IPS DF 6.9 (cell line): ENCODE measurements around the gene TTC7B.

Source experiments
- DNase-seq: peaks from one replicate; pipeline ENCODE4 v3.0.0-alpha.2; 2013; ENCODE audit warnings: low read depth, low spot score
- H3K27ac ChIP-seq: one replicate; pipeline ENCODE4 v1.5.1; 2013; ENCODE audit warnings: low read length, control low read depth
- H3K27me3 ChIP-seq: 2 replicates; pipeline ENCODE4 v1.6.1; 2013; ENCODE audit warnings: mild to moderate bottlenecking, low read length; ENCODE audit not compliant: control insufficient read depth, insufficient read depth
- H3K36me3 ChIP-seq: 2 replicates; pipeline ENCODE4 v1.6.1; 2013; ENCODE audit warnings: low read length; ENCODE audit not compliant: control insufficient read depth, insufficient read depth
- H3K4me1 ChIP-seq: 2 replicates; pipeline ENCODE4 v1.6.1; 2013; ENCODE audit warnings: low read length; ENCODE audit not compliant: control insufficient read depth, insufficient read depth
- H3K4me3 ChIP-seq: 2 replicates; pipeline ENCODE4 v1.5.1; 2013; ENCODE audit warnings: mild to moderate bottlenecking, low read length
- H3K9me3 ChIP-seq: 2 replicates; pipeline ENCODE4 v1.6.1; 2013; ENCODE audit warnings: low read length, inconsistent platforms; ENCODE audit not compliant: control insufficient read depth, insufficient read depth
- WGBS: extraction: QIAGEN DNeasy Blood & Tissue Kit; methylation state at CpG from one replicate; pipeline ENCODE4 v1.1.7; 2013; ENCODE audit warnings: mixed read lengths, missing lambda C conversion rate; ENCODE audit not compliant: insufficient read length, insufficient coverage; 5-methylcytosine and 5-hydroxymethylcytosine counted together

The TTC7B gene

GRCh38 chr14:90778571-90779255, 37.5 kb downstream of the TTC7B start:
- Histone ChIP-seq H3K9me3 (no peaks in the 10 kb centered on the region), H3K36me3 (no peaks in the 10 kb centered on the region), H3K4me3 (no peak overlapping the region), H3K4me1 (no peaks in the 10 kb centered on the region), H3K27ac (no peak overlapping the region), H3K27me3 (no peaks in the 10 kb centered on the region)
- no CpG with 5 or more reads among the region's 13 CpGs for WGBS
- DNase-seq: no peak

DNA sequence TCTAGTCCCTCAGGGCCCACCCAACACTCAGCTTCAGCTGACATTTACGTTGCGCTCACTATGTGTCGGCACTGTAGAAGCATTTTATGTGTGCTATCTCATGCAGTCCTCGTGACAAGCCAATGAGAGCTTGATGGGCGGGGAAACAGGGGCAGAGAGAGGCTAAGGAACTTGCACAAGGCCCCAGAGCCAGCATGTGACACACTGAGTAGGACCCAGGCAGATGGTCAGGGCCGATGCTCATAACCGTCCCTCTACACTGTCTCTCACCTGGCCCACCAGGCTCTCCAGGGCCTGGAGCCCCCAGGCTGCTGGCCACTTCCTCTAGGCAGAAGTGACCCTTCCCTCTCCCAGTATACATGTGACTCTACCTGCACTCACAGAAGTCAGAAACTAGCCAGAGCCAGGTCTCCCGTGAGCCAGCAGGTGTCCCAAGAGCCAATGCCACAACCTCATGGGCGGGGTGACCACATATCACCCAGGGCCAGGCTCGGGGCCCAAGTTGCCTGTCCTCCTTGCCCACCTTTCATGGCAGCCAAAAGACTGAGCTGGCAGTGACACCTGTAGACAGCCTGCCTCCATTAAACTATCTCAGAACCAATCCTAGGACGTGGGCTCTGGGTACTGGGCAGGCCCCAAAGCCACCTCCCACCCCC, 38.3 kb downstream of the TTC7B start:
- WGBS: no CpG with 5 or more reads among the region's 11 CpGs

DNA sequence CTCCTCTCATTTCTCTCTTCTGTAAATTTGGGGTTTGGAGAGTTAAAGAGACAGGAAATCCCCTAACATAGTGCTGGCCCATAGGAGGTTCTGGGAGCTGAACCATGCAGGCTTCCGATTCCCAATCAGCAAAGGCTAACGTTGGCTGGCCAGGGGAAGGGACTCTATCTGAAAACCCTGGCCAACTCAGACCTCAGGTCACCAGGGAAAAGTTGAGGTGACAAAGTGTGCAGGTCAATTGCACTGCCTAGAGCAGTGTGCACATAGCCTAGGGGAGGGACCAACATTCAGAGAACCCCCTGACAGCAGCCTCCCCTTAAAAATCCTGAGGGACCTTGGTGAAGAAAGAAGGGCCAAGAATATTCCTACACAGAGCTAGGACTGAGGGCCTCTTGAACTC, 38.9 kb downstream of the TTC7B start:
- H3K27ac ChIP-seq: no peak overlapping the region
- DNase-seq: no peak
- no peaks in the 10 kb centered on the region for H3K4me1 ChIP-seq
- no peaks in the 10 kb centered on the region for H3K9me3 ChIP-seq
- H3K27me3 ChIP-seq: no peaks in the 10 kb centered on the region
- H3K36me3 ChIP-seq: no peaks in the 10 kb centered on the region
- no peak overlapping the region for H3K4me3 ChIP-seq
- no CpG with 5 or more reads among the region's 2 CpGs for WGBS

More for the DNA sequence above, 38.3 kb downstream of the TTC7B start:
- H3K4me3 ChIP-seq: no peak overlapping the region
- H3K27ac ChIP-seq: no peak overlapping the region
- H3K9me3 ChIP-seq: no peaks in the 10 kb centered on the region
- no peak for DNase-seq
- H3K36me3 ChIP-seq: no peaks in the 10 kb centered on the region
- H3K27me3 ChIP-seq: no peaks in the 10 kb centered on the region
- no peaks in the 10 kb centered on the region for H3K4me1 ChIP-seq

- DNase-seq: no peak
- Histone ChIP-seq H3K4me1 (no peaks in the 10 kb centered on the region), H3K27ac (no peak overlapping the region), H3K9me3 (no peaks in the 10 kb centered on the region), H3K27me3 (no peaks in the 10 kb centered on the region), H3K4me3 (no peak overlapping the region), H3K36me3 (no peaks in the 10 kb centered on the region)
- no CpG with 5 or more reads among the region's 4 CpGs for WGBS
Observed at GRCh38 chr14:90775441-90775840, 40.8 kb downstream of the TTC7B start.

- Histone ChIP-seq H3K4me3 (no peak overlapping the region), H3K4me1 (no peaks in the 10 kb centered on the region), H3K9me3 (no peaks in the 10 kb centered on the region), H3K36me3 (0 out of 2 replicates have a peak, but pooled peaks cover 2% of the 10 kb centered on the region), H3K27ac (no peak overlapping the region), H3K27me3 (no peaks in the 10 kb centered on the region)
- no CpG with 5 or more reads among the region's 5 CpGs for WGBS
- DNase-seq: no peak
Observed at GRCh38 chr14:90774316-90774715, 41.9 kb downstream of the TTC7B start.

GRCh38 chr14:90773705-90774104, 42.5 kb downstream of the TTC7B start:
- 0 out of 2 replicates have a peak, but pooled peaks cover 2% of the 10 kb centered on the region for H3K36me3 ChIP-seq
- WGBS: no CpG with 5 or more reads among the region's 4 CpGs
- H3K9me3 ChIP-seq: no peaks in the 10 kb centered on the region
- H3K27me3 ChIP-seq: no peaks in the 10 kb centered on the region
- no peak overlapping the region for H3K4me3 ChIP-seq
- no peaks in the 10 kb centered on the region for H3K4me1 ChIP-seq
- DNase-seq: no peak
- H3K27ac ChIP-seq: no peak overlapping the region

- H3K4me3 ChIP-seq: no peak overlapping the region
- H3K27me3 ChIP-seq: no peaks in the 10 kb centered on the region
- no peak for DNase-seq
- no peaks in the 10 kb centered on the region for H3K9me3 ChIP-seq
- H3K27ac ChIP-seq: no peak overlapping the region
- WGBS: no CpG with 5 or more reads among the region's 1 CpG
- no peaks in the 10 kb centered on the region for H3K4me1 ChIP-seq
- H3K36me3 ChIP-seq: 0 out of 2 replicates have a peak, but pooled peaks cover 2% of the 10 kb centered on the region
Observed at GRCh38 chr14:90773196-90773486, 43.1 kb downstream of the TTC7B start.

- H3K27me3 ChIP-seq: no peaks in the 10 kb centered on the region
- H3K4me1 ChIP-seq: no peaks in the 10 kb centered on the region
- no peak for DNase-seq
- no peaks in the 10 kb centered on the region for H3K9me3 ChIP-seq
- 0 out of 2 replicates have a peak, but pooled peaks cover 2% of the 10 kb centered on the region for H3K36me3 ChIP-seq
- H3K27ac ChIP-seq: no peak overlapping the region
- H3K4me3 ChIP-seq: no peak overlapping the region
Observed at GRCh38 chr14:90767899-90768298, 48.3 kb downstream of the TTC7B start.

DNA sequence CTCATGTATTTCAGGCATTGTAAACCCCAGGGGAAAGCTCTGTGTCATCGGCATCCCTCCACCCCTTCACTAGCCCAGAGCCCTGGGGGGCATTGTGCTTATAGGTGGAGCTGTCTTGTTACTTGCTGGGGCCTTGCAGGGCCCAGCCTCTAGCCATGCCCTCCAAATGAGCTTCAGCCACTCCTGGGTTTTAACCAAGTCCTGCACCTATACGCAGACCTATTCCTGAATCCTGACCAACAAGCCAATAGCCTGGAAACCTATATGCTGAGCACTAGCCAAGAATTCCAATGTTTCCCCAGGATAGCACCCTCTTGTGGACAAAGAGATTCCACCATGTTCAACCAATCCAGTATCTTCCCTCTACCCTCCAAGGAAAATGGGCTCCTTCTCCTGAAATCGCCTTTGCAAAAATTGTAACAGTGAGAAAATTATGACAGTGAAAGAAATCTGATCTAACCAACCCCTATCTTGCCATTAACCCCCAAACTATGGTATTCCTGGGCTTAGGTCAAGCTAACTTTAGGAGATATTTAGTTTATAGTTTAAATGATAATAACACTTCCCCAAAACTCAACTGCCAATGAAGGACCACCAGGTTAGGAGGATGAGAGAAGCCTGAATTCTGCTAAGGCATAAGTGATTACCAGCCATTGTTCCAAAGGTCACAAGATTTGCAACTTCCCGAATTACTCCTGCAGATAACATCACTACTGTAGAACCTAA, 55.5 kb downstream of the TTC7B start:
- whole genome bisulfite sequencing: no CpG with 5 or more reads among the region's 4 CpGs
- Histone ChIP-seq H3K27me3 (no peaks in the 10 kb centered on the region), H3K4me3 (no peak overlapping the region), H3K36me3 (no peaks in the 10 kb centered on the region), H3K27ac (no peak overlapping the region), H3K9me3 (no peaks in the 10 kb centered on the region), H3K4me1 (no peaks in the 10 kb centered on the region; the same call in 1 of the 2 replicates)
- DNase-seq: peak; percentile 22

DNA sequence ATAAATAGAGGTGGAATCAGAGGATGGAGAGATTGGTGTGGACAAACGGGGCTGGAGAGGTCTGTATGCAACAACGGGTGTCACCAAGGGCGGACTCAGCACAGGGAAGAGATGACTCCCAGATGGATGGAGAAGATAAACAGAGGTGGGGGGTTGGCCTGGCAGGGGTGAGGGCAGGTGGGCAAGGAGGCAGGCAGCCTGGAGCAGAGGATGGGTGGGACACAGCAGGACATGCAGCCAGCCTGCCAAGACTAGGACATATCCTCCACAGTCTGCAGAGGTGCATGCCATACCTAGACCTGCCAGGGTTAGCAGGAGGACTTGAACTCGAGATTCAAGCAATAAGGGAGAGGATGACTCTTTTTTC, 56.2 kb downstream of the TTC7B start:
- H3K4me3 ChIP-seq: no peak overlapping the region
- H3K36me3 ChIP-seq: no peaks in the 10 kb centered on the region
- no CpG with 5 or more reads among the region's 4 CpGs for WGBS
- no peaks in the 10 kb centered on the region; the same call in 1 of the 2 replicates for H3K4me1 ChIP-seq
- no peak for DNase-seq
- no peaks in the 10 kb centered on the region for H3K27me3 ChIP-seq
- H3K27ac ChIP-seq: no peak overlapping the region
- no peaks in the 10 kb centered on the region for H3K9me3 ChIP-seq
